ENCODE results near the gene C1QTNF8.

DNA sequence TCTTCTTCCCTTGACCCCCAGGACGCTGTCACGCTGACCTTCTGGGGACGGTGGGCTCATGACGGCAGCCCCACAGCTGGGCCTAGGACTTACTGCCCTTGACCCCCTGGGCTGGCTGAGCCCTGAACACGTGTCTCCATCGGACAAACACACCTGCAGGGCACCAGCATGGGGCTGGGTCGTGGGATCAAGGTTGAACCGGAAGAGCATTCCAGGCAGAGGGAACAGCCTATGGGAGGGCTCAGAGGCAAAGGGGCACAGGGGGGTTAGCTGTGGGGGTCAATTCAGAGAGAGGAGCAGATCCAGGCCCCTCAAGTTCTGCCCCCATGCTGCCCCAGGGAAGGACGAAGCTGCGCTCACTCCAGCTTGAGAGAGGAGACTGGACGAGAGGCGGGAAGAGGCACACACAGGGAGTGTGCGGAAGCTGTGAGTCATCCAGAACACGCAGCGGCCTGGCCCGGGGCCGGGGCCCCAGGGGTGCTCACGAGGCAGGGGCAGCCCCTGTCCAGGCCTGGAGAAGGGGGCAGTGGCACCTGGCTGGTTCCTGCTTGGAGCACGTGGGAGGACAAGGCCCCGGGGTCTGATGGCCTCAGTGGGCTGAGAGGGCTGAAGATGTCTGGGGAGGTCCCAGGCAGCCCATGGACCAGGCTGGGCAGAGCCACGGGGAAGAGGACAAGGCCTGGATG, 13.6 kb downstream of the C1QTNF8 start:
- TF ChIP-seq, protein P1, sequence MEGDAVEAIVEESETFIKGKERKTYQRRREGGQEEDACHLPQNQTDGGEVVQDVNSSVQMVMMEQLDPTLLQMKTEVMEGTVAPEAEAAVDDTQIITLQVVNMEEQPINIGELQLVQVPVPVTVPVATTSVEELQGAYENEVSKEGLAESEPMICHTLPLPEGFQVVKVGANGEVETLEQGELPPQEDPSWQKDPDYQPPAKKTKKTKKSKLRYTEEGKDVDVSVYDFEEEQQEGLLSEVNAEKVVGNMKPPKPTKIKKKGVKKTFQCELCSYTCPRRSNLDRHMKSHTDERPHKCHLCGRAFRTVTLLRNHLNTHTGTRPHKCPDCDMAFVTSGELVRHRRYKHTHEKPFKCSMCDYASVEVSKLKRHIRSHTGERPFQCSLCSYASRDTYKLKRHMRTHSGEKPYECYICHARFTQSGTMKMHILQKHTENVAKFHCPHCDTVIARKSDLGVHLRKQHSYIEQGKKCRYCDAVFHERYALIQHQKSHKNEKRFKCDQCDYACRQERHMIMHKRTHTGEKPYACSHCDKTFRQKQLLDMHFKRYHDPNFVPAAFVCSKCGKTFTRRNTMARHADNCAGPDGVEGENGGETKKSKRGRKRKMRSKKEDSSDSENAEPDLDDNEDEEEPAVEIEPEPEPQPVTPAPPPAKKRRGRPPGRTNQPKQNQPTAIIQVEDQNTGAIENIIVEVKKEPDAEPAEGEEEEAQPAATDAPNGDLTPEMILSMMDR (IDR thresholded peaks at IDR 0.05; ENCODE audit: low read length) = no peak
- TF ChIP-seq EZH2 (IDR thresholded peaks at IDR 0.05; ENCODE audit: borderline replicate concordance, low read length) = no peak

Measured in OCI-LY1 (cell line).